KMS-11 (cell line): ENCODE data around the gene CAMK2D.

ENCODE experiments used
- H2AFZ ChIP-seq: fragments of 200-600 bp; sonication (generic); 2 replicates; pipeline ENCODE4 v1.6.1; 2016; ENCODE audit warnings: antibody characterized with exemption, mixed run types, low read depth
- H3K27ac ChIP-seq: fragments of 200-600 bp; sonication (generic); 2 replicates; pipeline ENCODE4 v1.6.1; 2016; ENCODE audit warnings: mild to moderate bottlenecking, mixed run types
- H3K27me3 ChIP-seq: fragments of 200-600 bp; sonication (generic); 2 replicates; pipeline ENCODE4 v1.6.1; 2017; ENCODE audit warnings: mild to moderate bottlenecking, low read depth, mixed run types, moderate library complexity; ENCODE audit not compliant: insufficient read depth
- H3K36me3 ChIP-seq: fragments of 200-600 bp; sonication (generic); 2 replicates; pipeline ENCODE4 v1.6.1; 2017; ENCODE audit warnings: mild to moderate bottlenecking, mixed run types; ENCODE audit not compliant: insufficient read depth
- H3K4me1 ChIP-seq: fragments of 200-600 bp; sonication (generic); 2 replicates; pipeline ENCODE4 v1.6.1; 2016; ENCODE audit warnings: mild to moderate bottlenecking, low read depth, mixed run types; ENCODE audit not compliant: poor library complexity, severe bottlenecking
- H3K4me2 ChIP-seq: fragments of 200-600 bp; sonication (generic); 2 replicates; pipeline ENCODE4 v1.7.0; 2016; ENCODE audit warnings: mild to moderate bottlenecking, mixed run types
- H3K4me3 ChIP-seq: fragments of 200-600 bp; sonication (generic); IDR thresholded peaks from 2 replicates; pipeline ENCODE4 v1.6.1; 2017; ENCODE audit warnings: low read depth, low read length, mixed read lengths; ENCODE audit not compliant: insufficient read depth
- H3K79me2 ChIP-seq: fragments of 200-600 bp; sonication (generic); 2 replicates; pipeline ENCODE4 v1.6.1; 2016; ENCODE audit warnings: low read depth, mixed run types; ENCODE audit not compliant: insufficient read depth
- H3K9ac ChIP-seq: fragments of 200-600 bp; sonication (generic); 2 replicates; pipeline ENCODE4 v1.6.1; 2016; ENCODE audit warnings: mild to moderate bottlenecking, mixed run types
- H4K20me1 ChIP-seq: fragments of 200-600 bp; sonication (generic); 2 replicates; pipeline ENCODE4 v1.6.1; 2016; ENCODE audit warnings: mild to moderate bottlenecking, mixed run types; ENCODE audit not compliant: insufficient read depth
- TF ChIP-seq, protein P1 (sequence below): fragments of 200-600 bp; sonication (generic); conservative IDR thresholded peaks from 2 replicates; pipeline ENCODE4 v1.6.1; 2017; ENCODE audit warnings: low read depth, mild to moderate bottlenecking, antibody characterized with exemption, low read length, moderate library complexity, mixed read lengths

The CAMK2D gene

DNA sequence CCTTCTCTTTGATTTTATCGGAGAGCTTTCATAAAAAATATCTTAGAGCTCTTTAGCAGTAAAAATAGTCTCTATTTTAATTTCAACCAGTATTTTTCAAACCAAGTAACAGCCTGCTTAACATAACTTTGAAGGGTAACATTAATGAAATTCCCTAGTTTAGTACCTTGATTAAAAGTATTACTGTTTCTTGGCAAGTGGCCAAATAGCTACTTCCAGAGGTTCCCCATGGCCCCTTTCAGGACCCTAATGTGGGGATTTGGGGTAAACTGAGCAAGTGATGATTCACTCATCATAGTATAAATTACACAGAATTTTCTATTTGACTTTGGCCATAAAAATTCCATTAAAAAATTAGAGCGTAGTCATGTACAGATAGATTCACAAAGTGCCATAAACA is 211.0 kb downstream of the CAMK2D start:
- no peaks in the 10 kb centered on the region for H3K36me3 ChIP-seq
- no peak overlapping the region for H3K9ac ChIP-seq
- H3K4me1 ChIP-seq = peaks cover 20% of the 10 kb centered on the region
- no peaks in the 10 kb centered on the region for H4K20me1 ChIP-seq
- H2AFZ ChIP-seq = no peak overlapping the region
- TF ChIP-seq, protein P1, sequence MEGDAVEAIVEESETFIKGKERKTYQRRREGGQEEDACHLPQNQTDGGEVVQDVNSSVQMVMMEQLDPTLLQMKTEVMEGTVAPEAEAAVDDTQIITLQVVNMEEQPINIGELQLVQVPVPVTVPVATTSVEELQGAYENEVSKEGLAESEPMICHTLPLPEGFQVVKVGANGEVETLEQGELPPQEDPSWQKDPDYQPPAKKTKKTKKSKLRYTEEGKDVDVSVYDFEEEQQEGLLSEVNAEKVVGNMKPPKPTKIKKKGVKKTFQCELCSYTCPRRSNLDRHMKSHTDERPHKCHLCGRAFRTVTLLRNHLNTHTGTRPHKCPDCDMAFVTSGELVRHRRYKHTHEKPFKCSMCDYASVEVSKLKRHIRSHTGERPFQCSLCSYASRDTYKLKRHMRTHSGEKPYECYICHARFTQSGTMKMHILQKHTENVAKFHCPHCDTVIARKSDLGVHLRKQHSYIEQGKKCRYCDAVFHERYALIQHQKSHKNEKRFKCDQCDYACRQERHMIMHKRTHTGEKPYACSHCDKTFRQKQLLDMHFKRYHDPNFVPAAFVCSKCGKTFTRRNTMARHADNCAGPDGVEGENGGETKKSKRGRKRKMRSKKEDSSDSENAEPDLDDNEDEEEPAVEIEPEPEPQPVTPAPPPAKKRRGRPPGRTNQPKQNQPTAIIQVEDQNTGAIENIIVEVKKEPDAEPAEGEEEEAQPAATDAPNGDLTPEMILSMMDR = no peak
- no peaks in the 10 kb centered on the region for H3K79me2 ChIP-seq
- no peaks in the 10 kb centered on the region for H3K27me3 ChIP-seq
- no peak overlapping the region for H3K4me3 ChIP-seq
- H3K27ac ChIP-seq = no peak overlapping the region
- H3K4me2 ChIP-seq = no peak overlapping the region

DNA sequence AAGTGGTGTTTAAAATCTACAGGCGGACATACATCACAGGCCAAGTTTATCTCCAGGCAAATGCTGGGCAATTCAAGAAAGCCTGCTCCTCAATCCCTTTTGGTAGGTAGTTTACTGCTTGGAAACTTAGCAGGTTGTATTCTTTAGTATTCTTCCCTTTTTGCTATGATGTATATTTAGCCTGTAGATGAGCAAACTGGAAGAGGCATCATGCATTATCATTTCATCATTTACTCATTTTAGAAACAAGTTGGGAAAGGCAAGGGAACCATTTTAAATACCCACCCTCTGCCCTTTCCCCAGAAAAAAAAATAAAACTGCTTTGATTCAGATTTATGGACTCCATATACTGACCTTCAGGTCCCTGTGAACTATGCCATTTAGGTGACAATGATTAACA is 213.2 kb downstream of the CAMK2D start:
- Histone ChIP-seq H3K4me3 (no peak overlapping the region), H3K4me2 (0 out of 2 replicates have a peak overlapping the region, but pooled peaks have one; percentile 7), H3K27ac (no peak overlapping the region), H4K20me1 (no peaks in the 10 kb centered on the region), H3K27me3 (no peaks in the 10 kb centered on the region), H3K79me2 (no peaks in the 10 kb centered on the region), H2AFZ (no peak overlapping the region), H3K4me1 (peaks cover 20% of the 10 kb centered on the region), H3K9ac (no peak overlapping the region), H3K36me3 (no peaks in the 10 kb centered on the region)
- TF ChIP-seq, protein P1 = no peak

DNA sequence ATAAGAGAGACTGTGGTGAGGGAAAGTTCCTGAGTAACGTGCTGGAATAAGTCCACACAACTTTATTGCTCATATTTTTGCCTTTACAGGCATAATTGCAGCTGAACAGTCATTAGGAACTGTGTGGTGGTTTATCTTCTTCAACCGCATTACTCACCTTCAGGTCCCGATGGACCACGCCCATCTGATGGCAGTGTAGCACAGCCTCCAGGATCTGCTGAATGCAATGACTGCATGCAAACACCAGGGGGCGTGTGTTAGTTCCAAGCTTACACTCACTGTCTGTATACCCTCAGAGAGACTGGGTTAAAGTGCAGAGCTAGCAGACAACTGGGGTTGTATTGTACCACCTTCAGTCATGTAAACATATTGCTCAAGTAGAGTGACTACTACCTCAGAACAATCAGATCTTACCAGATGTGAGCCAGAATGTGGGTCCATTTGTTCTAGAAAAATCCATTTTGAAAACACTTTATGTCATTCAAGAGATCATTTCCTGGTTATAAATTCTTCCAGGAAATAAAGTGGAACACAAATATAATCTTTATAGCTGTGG is 214.0 kb downstream of the CAMK2D start:
- Histone ChIP-seq H3K27me3 (no peaks in the 10 kb centered on the region), H2AFZ (no peak overlapping the region), H3K4me3 (no peak overlapping the region), H3K4me1 (peaks cover 20% of the 10 kb centered on the region), H3K9ac (no peak overlapping the region), H3K36me3 (no peaks in the 10 kb centered on the region), H3K79me2 (no peaks in the 10 kb centered on the region), H3K27ac (no peak overlapping the region), H4K20me1 (no peaks in the 10 kb centered on the region), H3K4me2 (peak overlapping the region; percentile 7; the same call in 1 of the 2 replicates)
- TF ChIP-seq, protein P1 = peak; percentile 99

DNA sequence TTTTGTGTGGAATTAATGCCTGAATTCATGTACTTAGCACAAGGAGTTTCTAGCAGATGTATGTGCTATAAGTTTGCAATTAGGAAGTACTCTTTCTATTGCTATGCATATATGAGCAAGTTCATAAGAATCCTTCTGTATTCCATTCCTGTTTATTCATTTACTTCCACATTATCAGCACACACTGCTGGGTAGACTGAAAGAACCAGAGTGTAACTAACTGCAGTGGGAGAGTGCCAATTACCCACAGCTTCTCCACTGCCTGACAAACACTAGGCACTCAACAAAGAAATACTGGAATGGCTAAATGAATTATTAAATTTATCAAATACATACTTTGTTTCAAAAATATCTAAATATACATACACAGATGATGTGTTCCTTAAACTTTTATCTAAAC is 219.6 kb downstream of the CAMK2D start:
- Histone ChIP-seq H3K27me3 (no peaks in the 10 kb centered on the region), H3K79me2 (no peaks in the 10 kb centered on the region), H3K9ac (no peak overlapping the region), H3K4me3 (no peak overlapping the region), H2AFZ (no peak overlapping the region), H3K36me3 (no peaks in the 10 kb centered on the region), H4K20me1 (no peaks in the 10 kb centered on the region), H3K4me1 (peaks cover 5% of the 10 kb centered on the region), H3K4me2 (no peak overlapping the region), H3K27ac (no peak overlapping the region)
- TF ChIP-seq, protein P1 = no peak
